DMS 273 (cell line): ENCODE data around the gene ZNF35.

Source experiments
- DNase-seq: peaks from one replicate; lab custom pipeline; 2025; ENCODE audit not compliant: unreplicated experiment; lab: John Stamatoyannopoulos, UW

ZNF35 gene

GRCh38 chr3:44682182-44682896 lies 33.8 kb downstream of the ZNF35 start:
- no peak for DNase-seq

- peak; percentile 91 for DNase-seq
Observed at GRCh38 chr3:44685128-44685800, 36.7 kb downstream of the ZNF35 start.

DNA sequence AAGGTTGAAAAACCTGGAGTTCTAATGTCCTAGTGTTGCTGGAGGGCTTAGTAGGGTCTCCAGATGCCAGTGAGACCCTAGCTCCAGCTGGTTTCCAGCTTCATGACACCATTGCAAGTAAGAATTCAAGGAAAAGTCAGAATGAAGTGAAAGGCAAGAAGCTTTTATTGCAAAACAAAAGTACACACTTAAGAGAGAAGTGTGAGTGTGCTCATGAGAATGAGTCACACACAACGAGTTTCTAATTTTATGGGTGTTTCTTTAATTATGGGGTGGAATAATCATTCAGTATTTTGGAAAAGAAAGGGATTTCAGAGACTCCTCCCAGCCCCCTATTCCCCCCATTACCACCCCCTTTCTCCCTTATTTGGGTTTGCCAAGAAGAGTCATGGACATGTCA lies 39.4 kb downstream of the ZNF35 start:
- DNase-seq = no peak
